DOHH2 (cell line): Measurements from ENCODE around the gene SNRNP25.

ENCODE experiments used
- CTCF ChIP-seq: fragments of 200-600 bp; sonication (generic); IDR thresholded peaks from one replicate; pipeline ENCODE4 v1.5.1; 2014; ENCODE audit warnings: antibody characterized with exemption, mild to moderate bottlenecking, low read depth, low read length; ENCODE audit not compliant: poor library complexity, severe bottlenecking
- EZH2phosphoT487 ChIP-seq: fragments of 200-600 bp; sonication (generic); IDR thresholded peaks from 2 replicates; pipeline ENCODE4 v1.6.1; 2017; ENCODE audit warnings: borderline replicate concordance, mild to moderate bottlenecking, antibody characterized with exemption, low read length, moderate library complexity, mixed read lengths

- TF ChIP-seq CTCF (no peak), EZH2phosphoT487 (no peak)
These were observed 17.8 kb upstream of the SNRNP25 start for GRCh38 chr16:35678-36305.
